Upper lobe of left lung (tissue), 4 donors: Measurements from ENCODE around the gene FOXP1.

Source experiments
- CTCF ChIP-seq, 6 experiments: fragments of 450-650 bp in 4 of 6; fragments of 200-600 bp in 2 of 6; sonication (generic) in 2 of 6; IDR thresholded peaks; one replicate each; pipeline ENCODE4 v1.5.1; 2016 to 2019; ENCODE audit warnings: antibody characterized with exemption in 6 of 6
- POLR2A ChIP-seq, 4 donors: fragments of 450-650 bp; IDR thresholded peaks; one replicate each; pipeline ENCODE4 v1.5.1; 2016 to 2017; ENCODE audit warnings: antibody characterized with exemption in 4 of 4, mild to moderate bottlenecking in 2 of 4
- POLR2AphosphoS5 ChIP-seq, 2 donors: sonication (generic); formaldehyde crosslinking; IDR thresholded peaks; one replicate each; pipeline ENCODE4 v1.5.1; 2017; ENCODE audit warnings: antibody characterized with exemption in 2 of 2

- TF ChIP-seq CTCF (IDR thresholded peaks at IDR 0.05): no peak
- TF ChIP-seq POLR2A (IDR thresholded peaks at IDR 0.05): no peak
- no peak for TF ChIP-seq POLR2AphosphoS5 (IDR thresholded peaks at IDR 0.05)
These were observed 90.4 kb downstream of the FOXP1 start for GRCh38 chr3:71492974-71493771.
